HuH-7.5 (cell line): ENCODE data around the gene MYLK.
"Not testable (repeated sequence)": the region's sequence is repeated elsewhere in the genome, so short reads cannot be mapped to it uniquely, and the experiment has no call there.

Experiments
- DNase-seq: peaks from one replicate; pipeline ENCODE4 v3.0.0; 2011; ENCODE audit warnings: low spot score

Gene MYLK

DNA sequence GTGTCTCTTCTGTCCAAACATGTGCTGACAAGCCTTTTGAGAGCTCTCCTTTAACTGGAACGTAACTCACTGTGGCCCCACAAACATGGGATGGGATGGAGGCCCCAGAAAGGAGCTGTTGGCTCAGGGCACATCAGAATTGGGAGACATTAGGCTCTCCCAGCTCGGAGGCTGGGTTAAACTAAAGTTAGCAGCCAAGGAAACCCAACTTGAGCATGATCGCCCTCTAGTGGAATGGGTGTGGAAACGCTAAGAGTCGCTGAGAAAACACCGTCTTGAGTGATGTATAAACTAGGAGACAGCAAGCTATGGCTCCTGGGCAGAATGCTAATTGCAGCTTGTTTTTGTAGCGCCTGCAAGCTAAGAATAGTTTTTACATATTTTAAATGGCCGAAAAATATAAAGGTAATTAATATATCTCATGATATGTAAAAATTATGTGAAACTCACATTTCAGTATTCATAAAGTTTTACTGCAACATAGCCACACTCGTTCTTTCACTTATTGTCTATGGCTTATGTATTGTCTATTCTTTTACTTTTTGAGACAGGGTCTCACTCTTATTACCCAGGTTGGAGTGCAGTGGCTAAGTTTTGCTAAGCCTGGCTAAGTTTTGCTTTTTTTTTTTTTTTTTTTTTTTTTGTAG is 160.5 kb downstream of the MYLK start:
- peak; percentile 71 for DNase-seq

DNA sequence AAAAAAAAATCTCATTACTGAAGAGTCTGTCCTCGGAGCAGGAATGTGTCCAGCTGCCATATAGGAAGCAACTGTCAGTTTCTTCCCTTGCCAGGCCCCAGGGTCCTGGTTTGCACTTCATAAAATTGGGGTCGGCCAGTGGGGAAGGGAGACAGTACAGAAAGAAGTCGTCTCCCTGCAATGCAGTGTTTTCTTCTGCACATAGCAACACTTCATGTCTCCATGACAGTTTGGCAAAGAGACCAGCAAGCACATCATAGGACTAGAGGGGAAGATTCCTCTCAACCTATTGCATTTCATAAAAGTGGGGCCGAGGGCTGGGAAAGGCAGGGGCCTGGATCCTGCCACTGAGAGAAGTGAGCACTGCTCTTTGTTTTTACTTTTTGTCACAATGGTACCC is 161.1 kb downstream of the MYLK start:
- DNase-seq: no peak

DNA sequence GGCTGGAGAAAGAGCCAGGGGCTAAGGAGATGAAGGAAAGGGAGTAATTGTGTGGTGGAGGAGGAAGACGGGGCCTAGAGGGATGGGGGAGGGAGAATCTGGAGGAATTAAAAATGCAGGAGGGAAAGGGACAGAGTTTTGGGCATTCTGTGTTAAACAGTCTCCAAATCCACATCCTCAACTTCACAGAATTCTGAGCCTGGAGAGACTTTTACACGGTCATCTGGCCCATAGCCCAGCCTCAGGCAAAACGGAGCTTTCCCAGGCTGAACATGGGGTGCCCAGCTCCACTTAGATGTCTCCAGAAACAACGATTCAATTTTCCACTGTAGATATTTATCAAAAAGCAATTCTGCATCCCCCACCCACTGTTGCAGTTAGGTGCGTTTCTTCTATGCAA is 161.7 kb downstream of the MYLK start:
- DNase-seq: no peak

DNA sequence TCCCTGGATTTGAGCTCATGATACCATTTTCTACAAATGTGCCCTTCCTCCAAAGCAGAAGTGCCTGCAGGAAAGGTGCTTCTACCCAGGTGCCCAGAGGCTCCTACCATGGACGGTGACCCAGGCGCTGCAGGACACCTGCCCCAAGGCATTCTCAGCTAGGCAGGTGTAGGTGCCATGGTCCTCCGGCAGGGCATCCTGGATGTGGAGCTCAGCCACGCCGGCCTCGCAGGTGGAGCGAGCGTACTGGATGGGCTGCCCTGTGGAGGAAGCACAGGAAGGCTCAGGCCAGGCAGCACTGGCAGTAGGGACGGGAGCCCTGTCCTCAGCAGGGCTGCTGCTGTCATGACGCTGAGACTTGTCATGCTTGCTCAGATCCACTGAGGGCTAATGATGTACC is 162.1 kb downstream of the MYLK start:
- DNase-seq: no peak

DNA sequence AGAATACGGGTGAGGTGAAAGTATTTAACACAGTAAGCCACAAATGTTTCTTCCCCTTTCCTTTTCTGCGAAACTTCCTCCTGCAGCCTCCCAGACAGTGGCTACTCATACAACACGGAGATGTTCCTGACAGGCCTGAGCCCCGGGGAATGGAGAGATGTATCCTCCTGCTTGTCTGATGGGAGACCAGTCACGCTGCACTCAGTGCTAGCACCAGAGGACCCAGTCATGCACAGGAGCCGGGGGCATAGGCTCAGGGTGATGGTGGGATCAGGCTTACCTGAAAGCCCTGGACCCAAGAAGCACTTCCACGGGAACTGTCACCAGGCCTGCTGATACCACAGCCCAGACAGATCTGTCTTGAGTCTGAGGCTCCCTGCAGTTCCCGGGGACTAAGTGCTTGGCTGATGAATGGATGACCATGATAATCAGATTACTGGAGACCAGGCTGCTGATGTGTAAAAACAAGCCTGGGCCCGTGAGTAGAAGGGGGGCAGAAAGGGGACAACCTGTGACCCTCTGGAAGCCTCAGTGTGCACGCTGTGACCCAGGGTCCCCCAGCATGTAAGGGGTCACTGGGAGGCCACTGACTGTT is 162.9 kb downstream of the MYLK start:
- not testable (repeated sequence) for DNase-seq

DNA sequence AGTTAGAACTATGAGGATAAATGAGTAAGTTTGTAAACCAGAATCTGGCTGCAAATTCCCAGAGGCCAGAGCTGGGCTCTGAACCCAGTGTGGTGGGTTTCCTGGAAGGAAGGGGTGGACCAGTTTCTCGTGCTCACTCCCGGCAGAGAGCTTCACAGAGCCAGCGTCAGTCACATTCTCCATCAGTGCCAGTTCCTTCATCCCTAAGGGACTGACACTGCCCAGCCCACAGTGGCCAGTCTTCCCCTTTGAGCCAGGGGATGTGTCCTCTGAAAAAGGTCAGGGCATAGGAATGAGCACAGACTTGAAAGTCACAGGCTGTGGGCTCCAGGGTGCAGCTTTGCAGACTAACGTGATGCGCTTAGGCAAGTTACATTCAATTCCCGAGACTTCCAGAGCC is 163.5 kb downstream of the MYLK start:
- no peak for DNase-seq

DNA sequence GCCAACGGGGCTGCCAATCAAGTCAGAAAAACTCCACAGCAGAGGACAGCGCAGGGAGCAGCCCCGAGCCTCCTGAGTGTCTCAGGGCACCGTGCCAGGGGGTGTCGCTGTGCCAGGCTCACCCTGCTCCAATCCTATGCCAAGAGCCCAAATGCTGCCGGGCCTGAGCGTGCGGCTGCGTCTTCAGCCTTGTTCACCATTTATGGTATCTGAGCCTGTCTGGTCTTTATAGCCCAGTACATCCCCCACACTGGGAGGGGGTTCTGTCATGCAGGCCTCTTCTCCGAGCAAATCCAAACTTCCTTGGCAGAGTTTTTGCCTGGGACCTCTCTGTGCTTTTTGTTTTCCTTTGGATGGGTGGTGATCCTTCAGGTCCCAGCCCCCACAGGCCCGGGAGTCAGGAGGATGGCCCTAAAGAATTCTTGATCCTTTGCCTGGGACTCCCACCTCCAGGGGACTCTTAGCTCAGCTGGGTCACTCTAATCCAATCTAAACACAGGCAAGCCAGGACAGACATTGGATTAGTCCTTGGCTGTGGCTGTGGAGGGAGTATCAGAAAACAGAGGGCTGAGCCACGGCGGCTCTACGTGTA is 164.2 kb downstream of the MYLK start:
- no peak for DNase-seq

DNA sequence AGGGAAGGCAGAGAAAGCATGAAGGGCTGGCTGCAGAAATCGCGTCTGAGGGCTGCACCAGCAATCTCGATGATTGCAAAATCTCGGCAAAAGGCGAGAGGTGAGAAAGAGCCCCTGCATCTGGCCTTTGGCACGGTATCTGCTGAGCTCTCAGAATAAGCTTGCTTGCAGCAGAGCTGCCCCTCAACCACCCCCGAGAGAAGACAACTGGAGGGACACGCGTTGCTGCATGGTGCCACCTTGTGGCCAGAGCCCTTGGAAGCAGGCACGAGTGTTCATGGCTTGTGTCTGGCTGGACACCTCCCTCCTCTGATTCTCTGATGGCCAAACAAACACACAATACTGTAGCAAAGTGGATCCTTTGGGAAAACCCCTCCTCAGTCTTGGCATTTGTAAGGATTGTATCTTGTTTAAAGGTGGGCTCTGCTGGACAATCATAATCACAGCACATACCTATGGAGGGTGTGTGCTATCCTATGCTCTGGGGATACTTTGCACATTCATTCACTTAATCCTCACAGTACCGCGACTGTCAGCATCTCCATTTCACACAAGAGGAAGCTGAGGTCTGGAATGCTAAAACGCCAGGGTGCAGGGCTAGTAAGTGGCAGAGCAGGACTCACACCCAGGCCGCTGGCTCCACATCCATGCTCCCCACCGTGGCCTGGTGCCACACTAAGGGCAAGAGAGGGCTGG is 164.9 kb downstream of the MYLK start:
- DNase-seq: peak; percentile 52

DNA sequence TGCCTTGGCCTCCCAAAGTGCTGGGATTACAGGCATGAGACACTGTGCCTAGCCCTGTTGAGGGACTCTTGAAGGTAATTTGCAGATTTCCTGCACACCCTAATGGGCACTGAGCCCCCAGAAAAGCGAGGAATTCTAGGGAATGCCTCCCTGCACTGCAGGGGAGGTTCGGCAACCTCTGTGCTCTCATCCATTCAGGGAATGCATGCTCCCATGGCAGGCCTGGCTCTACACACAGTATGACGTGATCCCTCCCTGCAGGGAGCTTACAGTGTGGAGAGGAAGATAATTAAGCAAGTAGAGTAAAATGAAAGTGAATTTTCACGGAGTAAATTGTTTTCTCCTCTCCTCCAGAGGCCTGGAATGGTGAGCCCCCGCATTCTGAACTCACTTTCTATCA is 166.0 kb downstream of the MYLK start:
- no peak for DNase-seq

DNA sequence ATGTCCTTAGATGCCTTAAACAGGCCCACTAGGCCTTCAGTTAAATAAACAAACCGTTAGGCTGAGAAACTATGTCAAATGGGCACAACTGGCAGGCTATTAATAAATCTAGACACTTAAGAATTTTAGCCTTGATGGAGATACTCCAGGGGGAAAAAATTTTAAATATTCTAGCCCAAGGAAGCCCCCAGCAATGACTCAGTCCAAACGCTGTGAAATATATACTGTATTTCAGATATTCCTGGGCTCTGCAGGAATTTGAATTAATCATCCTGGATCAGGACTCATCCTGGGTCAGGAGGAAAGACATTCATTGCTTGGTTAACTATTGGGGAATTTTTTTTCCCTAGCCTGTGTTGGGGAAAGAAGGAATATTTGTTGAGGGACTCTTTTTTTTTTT is 166.7 kb downstream of the MYLK start:
- not testable (repeated sequence) for DNase-seq

DNA sequence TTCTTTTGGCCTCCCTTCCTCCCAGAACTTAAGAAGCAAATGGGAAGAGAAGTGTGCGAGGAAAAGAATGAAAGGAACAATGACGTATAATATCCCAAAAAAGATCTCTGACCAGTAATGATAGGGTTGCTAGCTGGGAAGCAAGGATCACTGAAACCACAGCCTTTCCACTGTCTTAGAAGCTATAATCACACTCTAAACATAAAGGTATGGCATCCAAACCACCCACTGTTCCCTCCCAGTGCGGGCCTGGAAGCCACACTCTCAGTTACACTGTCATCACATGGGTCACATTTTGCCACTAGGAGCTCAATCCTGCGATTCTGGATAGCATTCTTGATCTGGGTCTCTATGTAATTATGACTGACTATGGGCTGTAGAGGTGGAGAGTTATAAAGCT is 167.7 kb downstream of the MYLK start:
- no peak for DNase-seq

DNA sequence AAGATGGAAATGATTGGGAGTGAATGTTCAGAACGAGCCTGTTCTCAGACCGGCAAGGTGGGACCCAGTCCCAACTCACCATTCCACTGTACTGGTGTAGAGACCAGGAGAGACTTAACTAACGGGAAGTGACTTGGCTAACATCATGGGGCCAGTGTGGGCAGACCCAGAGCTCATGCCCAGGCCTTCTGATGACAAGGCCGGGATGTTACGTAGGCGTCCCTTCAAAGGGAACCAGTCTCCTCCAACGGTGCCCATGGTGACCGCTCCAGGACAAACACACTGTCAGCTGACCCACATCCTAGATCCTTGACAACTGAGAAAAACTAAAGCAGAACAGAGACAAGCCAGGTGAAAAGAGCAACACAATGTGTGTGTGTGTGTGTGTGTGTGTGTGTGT is 170.9 kb downstream of the MYLK start:
- no peak for DNase-seq

DNA sequence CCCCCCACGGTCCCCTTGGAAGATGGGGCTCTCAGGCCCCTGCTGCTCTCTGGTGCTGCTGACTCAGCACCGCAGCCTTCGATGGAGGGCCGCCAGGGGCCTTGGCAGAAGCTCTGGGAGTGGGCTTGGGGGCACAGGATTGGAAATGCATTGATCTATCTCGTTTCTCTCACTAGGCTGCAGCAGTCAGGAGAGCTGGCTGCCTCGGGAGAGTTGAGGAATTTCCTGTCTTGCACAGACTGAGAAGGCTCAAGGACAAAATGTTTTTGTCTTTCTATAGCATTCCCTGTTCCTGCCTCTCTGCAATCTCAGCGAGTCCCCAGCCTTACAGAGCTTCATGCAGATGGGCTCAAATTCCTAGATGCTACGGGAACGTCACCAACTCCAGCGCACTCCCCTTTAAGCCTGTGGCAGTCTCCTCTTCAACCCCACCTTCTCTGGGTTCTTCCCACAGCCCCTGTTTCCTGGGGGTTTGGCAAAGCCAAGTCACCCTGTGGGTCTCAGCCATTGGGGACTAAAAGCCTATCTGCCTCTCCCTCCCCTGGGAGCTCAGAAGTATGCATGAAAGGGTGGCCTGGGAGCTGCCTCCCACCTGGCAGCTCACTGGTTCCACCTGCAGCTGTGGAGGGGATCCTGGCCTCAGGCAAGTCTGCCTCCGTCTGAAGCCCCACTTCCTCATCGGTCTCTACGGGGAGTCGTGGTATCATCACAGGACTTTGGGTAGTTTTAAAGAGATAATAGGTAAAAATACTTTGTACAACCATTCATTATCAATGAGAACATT is 171.9 kb downstream of the MYLK start:
- DNase-seq: no peak

DNA sequence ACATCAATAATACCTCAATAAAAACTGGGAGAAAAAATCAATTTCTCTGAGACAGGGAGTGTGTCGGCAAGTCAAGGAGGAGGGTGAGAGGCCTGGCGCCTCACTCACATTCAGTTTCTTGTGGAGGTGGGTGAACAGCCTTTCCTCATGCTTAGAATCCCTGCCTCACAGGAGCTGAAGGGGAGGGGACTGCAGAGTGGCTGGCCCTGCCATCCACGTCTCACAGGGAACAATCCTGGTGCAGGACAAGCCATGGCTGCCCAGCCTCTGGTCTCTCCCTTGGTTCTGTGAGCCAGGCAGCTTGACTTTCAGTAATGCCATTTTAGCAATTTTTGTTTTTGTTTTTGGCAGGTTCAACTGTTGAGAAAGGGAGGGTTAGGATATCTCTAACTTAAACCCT is 172.8 kb downstream of the MYLK start:
- DNase-seq: no peak

DNA sequence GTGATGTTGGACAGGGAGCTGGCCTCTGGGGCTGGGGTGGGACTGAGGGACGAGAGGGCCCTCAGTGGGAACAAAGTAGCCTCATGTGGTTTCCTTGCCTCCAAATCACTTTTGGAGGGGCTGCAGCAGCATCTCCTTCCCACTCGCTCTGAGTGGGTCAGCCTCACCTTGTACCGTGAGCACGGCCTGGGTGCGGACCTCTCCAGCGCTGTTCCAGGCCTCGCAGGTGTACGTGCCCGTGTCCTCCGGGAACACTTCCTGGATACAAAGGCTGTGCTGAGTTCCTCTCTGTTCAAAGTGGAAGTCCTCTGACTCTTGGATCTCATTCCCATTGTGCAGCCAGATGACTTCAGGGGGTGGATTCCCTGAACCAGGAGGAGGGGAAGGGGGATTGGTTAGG is 175.6 kb downstream of the MYLK start:
- no peak for DNase-seq

DNA sequence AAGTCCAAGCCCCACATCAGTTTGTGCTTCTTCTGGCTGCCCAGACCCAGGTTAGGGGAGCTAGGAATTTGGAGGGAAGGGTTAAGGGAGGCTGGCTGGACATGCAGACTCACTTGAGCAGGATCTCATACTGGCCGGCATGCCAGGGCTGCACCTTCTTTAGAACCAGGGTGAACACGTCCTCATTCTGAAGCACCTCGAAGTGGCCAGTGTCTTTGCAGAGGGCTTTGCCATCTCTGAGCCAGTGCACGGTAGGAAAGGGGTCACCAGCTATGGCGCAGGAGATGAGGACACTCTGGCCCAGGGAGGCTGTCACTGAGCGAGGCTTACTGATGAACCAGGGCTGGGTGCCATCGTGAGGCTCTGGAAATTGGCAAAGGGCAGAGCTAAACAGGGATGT is 176.5 kb downstream of the MYLK start:
- not testable (repeated sequence) for DNase-seq

DNA sequence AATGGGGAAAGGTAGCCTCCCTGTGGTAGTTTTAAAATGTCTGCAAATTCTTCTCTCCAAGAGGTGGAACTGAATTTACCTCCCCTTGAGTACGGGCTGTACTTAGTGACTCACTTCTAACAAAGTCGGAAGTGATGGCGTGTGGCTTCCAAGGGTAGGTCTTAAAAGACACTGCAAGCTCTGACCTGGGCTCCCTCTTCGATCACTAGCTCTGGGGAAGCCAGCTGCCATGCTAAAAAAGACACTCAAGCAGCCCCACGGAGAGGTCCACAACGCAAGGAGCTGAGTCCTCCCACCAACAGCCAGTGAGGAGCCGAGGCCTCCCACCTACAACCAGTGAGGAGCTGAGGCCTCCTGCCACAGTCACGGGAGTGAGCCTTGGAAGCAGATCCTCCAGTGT is 177.3 kb downstream of the MYLK start:
- no peak for DNase-seq

DNA sequence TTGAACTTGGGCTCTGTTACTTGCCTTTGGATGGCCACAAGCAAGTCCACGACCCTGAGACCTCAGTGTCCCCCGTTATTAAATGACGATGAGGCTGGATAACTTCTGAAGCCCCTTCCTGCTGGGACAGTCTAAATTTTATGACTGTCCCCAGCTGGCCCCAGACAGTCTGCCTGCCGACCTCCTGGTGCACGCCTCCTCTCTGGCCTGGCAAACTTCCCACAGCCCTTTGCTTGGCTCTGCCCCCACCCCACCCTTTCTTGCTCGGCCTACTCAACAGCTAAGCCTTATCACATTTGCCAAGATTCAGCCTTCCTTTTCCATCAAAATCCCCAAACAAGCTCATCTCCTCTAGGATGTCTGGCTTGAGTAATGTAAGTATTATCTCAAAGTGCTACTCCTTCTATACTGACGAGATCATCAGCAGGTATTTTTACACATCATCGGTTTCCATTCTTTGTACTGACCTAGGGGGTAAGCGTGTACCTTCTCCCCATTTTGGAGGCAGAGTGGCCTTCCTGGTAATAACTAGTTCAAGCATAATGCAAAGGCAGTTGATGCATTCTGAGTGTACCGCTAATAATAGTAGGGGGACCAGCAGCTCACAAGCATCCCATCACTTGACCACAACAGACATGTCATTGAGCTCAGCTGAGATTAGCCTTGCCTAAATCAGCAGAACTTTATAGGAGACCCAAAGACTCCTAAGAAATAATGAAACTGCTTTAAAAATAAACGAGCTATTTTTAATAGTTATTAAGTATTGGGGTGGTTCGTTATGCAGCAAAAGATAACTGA is 178.4 kb downstream of the MYLK start:
- no peak for DNase-seq

DNA sequence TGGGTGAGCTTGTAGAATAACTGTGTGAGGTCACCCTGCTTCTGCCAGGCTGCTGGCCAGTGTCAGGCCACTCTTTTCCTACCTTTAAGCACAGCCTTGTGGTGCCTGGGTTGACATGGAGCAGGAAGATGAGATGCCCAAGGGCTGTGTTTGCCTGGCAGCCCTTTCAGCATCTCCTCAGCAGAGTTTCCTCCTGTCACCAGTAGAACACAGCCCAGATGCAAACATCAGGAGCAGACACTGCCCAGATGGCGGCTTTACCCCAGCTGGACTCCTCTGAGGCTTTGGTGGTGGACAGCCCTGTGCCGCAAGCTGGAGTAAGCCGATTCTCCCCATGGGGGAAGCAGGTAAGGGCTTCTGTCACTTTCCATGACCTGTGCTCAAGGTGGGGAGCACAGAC is 180.5 kb downstream of the MYLK start:
- DNase-seq: not testable (repeated sequence)

DNA sequence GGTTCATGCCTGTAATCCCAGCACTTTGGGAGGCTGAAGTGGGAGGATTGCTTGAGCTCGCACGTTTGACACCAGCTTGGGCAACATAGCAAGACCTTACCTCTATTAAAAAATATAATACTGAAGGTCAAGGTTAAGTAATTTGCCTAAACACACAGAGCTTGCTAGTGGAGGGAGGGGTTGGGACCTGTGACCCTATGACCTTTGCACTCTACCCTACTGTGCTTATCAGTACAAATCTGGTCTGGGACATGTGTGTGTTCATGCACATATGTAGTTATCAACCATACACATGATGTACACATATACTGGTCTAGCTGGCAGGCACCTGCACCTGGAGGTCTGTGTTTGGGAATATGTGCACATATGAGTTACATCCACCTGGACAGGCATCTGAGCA is 181.4 kb downstream of the MYLK start:
- DNase-seq: no peak

DNA sequence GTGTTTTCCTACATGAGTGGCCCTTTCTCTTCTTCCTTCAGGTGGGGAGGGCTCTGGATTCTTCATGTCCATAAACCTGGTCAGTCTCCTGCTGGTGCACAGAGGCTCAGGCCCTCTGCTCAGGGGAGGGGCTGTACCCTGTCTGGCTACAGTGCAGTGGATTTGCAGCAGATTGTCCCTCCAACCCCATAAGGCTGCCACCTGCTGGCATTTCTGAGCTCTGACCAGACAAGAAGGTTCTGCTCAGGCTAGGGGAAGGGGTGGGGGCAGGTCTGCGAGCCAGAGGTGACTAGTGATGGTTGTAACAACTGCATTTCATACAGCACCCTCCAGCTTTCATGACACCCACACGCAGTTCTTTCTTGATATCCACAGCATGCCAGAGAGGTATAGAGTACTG is 182.1 kb downstream of the MYLK start:
- DNase-seq: peak; percentile 59
